ENCODE data around the gene KCNJ15. TPM values are rescaled to one million over a fixed set of nuclear protein-coding genes. Genes with fewer than 3 reads are reported as not detected.

The KCNJ15 gene
- total RNA-seq, 4 donors from 2014 or later: 5.8 TPM; not detected in 3

- H3K27me3 ChIP-seq: no peaks in the 10 kb centered on the region
- H3K27ac ChIP-seq: no peak overlapping the region
- TF ChIP-seq CTCF (IDR thresholded peaks at IDR 0.05) (no peak), POLR2A (IDR thresholded peaks at IDR 0.05) (no peak)
- no peaks in the 10 kb centered on the region for H3K9me3 ChIP-seq
- H3K4me1 ChIP-seq: no peaks in the 10 kb centered on the region
- H3K36me3 ChIP-seq: no peaks in the 10 kb centered on the region
- no peak overlapping the region for H3K4me3 ChIP-seq
- DNase-seq: no peak
Measured at GRCh38 chr21:38349111-38349746, 92.4 kb downstream of the KCNJ15 start.

- no peak overlapping the region for H3K27ac ChIP-seq
- H3K36me3 ChIP-seq: no peaks in the 10 kb centered on the region
- H3K4me1 ChIP-seq: no peaks in the 10 kb centered on the region
- TF ChIP-seq POLR2A (IDR thresholded peaks at IDR 0.05): no peak
- no peak for TF ChIP-seq CTCF (IDR thresholded peaks at IDR 0.05)
- no peaks in the 10 kb centered on the region for H3K9me3 ChIP-seq
- no peak overlapping the region for H3K4me3 ChIP-seq
- H3K27me3 ChIP-seq: no peaks in the 10 kb centered on the region
- no peak for DNase-seq
Measured at GRCh38 chr21:38349977-38350376, 93.2 kb downstream of the KCNJ15 start.

GRCh38 chr21:38350684-38351083 is 93.9 kb downstream of the KCNJ15 start:
- H3K27ac ChIP-seq: no peak overlapping the region
- H3K27me3 ChIP-seq: no peaks in the 10 kb centered on the region
- H3K36me3 ChIP-seq: no peaks in the 10 kb centered on the region
- DNase-seq: no peak
- no peak for TF ChIP-seq POLR2A (IDR thresholded peaks at IDR 0.05)
- no peak for TF ChIP-seq CTCF (IDR thresholded peaks at IDR 0.05)
- no peaks in the 10 kb centered on the region for H3K4me1 ChIP-seq
- no peaks in the 10 kb centered on the region for H3K9me3 ChIP-seq
- H3K4me3 ChIP-seq: no peak overlapping the region

GRCh38 chr21:38351176-38351959 is 94.6 kb downstream of the KCNJ15 start:
- Histone ChIP-seq H3K27me3 (no peaks in the 10 kb centered on the region), H3K9me3 (no peaks in the 10 kb centered on the region), H3K4me3 (no peak overlapping the region), H3K27ac (no peak overlapping the region), H3K36me3 (no peaks in the 10 kb centered on the region), H3K4me1 (no peaks in the 10 kb centered on the region)
- TF ChIP-seq CTCF (IDR thresholded peaks at IDR 0.05): no peak
- no peak for TF ChIP-seq POLR2A (IDR thresholded peaks at IDR 0.05)
- DNase-seq: no peak

GRCh38 chr21:38351961-38352521 is 95.2 kb downstream of the KCNJ15 start:
- no peaks in the 10 kb centered on the region for H3K9me3 ChIP-seq
- no peaks in the 10 kb centered on the region for H3K4me1 ChIP-seq
- H3K4me3 ChIP-seq: no peak overlapping the region
- H3K27me3 ChIP-seq: no peaks in the 10 kb centered on the region
- DNase-seq: no peak
- no peak overlapping the region for H3K27ac ChIP-seq
- no peak for TF ChIP-seq POLR2A (IDR thresholded peaks at IDR 0.05)
- no peak for TF ChIP-seq CTCF (IDR thresholded peaks at IDR 0.05)
- no peaks in the 10 kb centered on the region for H3K36me3 ChIP-seq

Measured in Peyer's patch (tissue), 4 donors.